Tongue (tissue), 2 donors: Measurements from ENCODE around the gene AFF3. TPM values are rescaled to one million over a fixed set of nuclear protein-coding genes. Genes with fewer than 3 reads are reported as not detected.
A peak's percentile ranks its signal among the peaks of the same experiment; 100 is the strongest.
"Not testable (repeated sequence)": the region's sequence is repeated elsewhere in the genome, so short reads cannot be mapped to it uniquely, and the experiment has no call there.

ENCODE experiments used
- DNase-seq: peaks from one replicate; pipeline ENCODE4 v3.0.0-alpha.2; 2015
- total RNA-seq: library from RNA; depleted of rRNA; stranded (reverse); fragments of >200 nt; gene quantifications from one replicate; pipeline ENCODE4 v1.2.3, GENCODE V29; 2014

Gene AFF3
- total RNA-seq, 1 donor from 2014 or later: 18.0 TPM

- DNase-seq: no peak
Observed at GRCh38 chr2:99522157-99522556, 620.2 kb downstream of the AFF3 start.

GRCh38 chr2:99520813-99521212, 621.6 kb downstream of the AFF3 start:
- no peak for DNase-seq

GRCh38 chr2:99520195-99520594, 622.2 kb downstream of the AFF3 start:
- DNase-seq: no peak

- no peak for DNase-seq
Observed at GRCh38 chr2:99514357-99514756, 628.0 kb downstream of the AFF3 start.

- peak; percentile 72 for DNase-seq
Observed at GRCh38 chr2:99512181-99512591, 630.2 kb downstream of the AFF3 start.

- peak; percentile 60 for DNase-seq
Observed at GRCh38 chr2:99509387-99509786, 633.0 kb downstream of the AFF3 start.

- no peak for DNase-seq
Observed at GRCh38 chr2:99507937-99508818, 634.2 kb downstream of the AFF3 start.

- no peak for DNase-seq
Observed at GRCh38 chr2:99504844-99505584, 637.4 kb downstream of the AFF3 start.

GRCh38 chr2:99503662-99504416, 638.6 kb downstream of the AFF3 start:
- not testable (repeated sequence) for DNase-seq

GRCh38 chr2:99496021-99496420, 646.4 kb downstream of the AFF3 start:
- DNase-seq: no peak

Other genes with a start within 250 kb of the AFF3 start
- 5.1 TPM for gene LONRF2, start 179.9 kb upstream of the AFF3 start, total RNA-seq